HG03342 (cell line): ENCODE measurements around the gene SLC25A31.

Experiments
- ATAC-seq: cut with Tn5 transposase; IDR thresholded peaks from one replicate; pipeline ENCODE4 v1.9.1; 2021; ENCODE audit warnings: mild to moderate bottlenecking, moderate library complexity; ENCODE audit not compliant: unreplicated experiment

Gene SLC25A31

GRCh38 chr4:127776620-127777019, 46.4 kb downstream of the SLC25A31 start:
- no peak for ATAC-seq

GRCh38 chr4:127777487-127777886, 47.3 kb downstream of the SLC25A31 start:
- ATAC-seq: no peak

GRCh38 chr4:127778102-127778501, 47.9 kb downstream of the SLC25A31 start:
- ATAC-seq: no peak

- ATAC-seq: no peak
Observed at GRCh38 chr4:127780598-127780997, 50.4 kb downstream of the SLC25A31 start.

- ATAC-seq: peak; percentile 41
Observed at GRCh38 chr4:127781300-127782024, 51.3 kb downstream of the SLC25A31 start.

- ATAC-seq: peak; percentile 71
Observed at GRCh38 chr4:127782025-127782274, 51.8 kb downstream of the SLC25A31 start.

- ATAC-seq: peak; percentile 38
Observed at GRCh38 chr4:127782275-127783025, 52.2 kb downstream of the SLC25A31 start, which contains the start of gene HSPA4L. Gene HSPA4L (plus strand): TSS chr4:127782322. CDS start chr4:127782551, 229 bp downstream.

GRCh38 chr4:127783026-127783769, 53.0 kb downstream of the SLC25A31 start:
- ATAC-seq: peak; percentile 17

- ATAC-seq: no peak
Observed at GRCh38 chr4:127783955-127784770, 54.0 kb downstream of the SLC25A31 start.

- ATAC-seq: peak; percentile 64
Observed at GRCh38 chr4:127788517-127788916, 58.3 kb downstream of the SLC25A31 start.

- ATAC-seq: no peak
Observed at GRCh38 chr4:127791391-127791790, 61.2 kb downstream of the SLC25A31 start.

GRCh38 chr4:127793528-127793927, 63.3 kb downstream of the SLC25A31 start:
- no peak for ATAC-seq

- ATAC-seq: no peak
Observed at GRCh38 chr4:127799711-127800110, 69.5 kb downstream of the SLC25A31 start.

GRCh38 chr4:127809173-127809800, 79.1 kb downstream of the SLC25A31 start:
- ATAC-seq: no peak

GRCh38 chr4:127810551-127810950, 80.4 kb downstream of the SLC25A31 start:
- ATAC-seq: no peak

GRCh38 chr4:127822430-127822829, 92.2 kb downstream of the SLC25A31 start:
- ATAC-seq: no peak
